ENCODE measurements around the gene USF2.

DNA sequence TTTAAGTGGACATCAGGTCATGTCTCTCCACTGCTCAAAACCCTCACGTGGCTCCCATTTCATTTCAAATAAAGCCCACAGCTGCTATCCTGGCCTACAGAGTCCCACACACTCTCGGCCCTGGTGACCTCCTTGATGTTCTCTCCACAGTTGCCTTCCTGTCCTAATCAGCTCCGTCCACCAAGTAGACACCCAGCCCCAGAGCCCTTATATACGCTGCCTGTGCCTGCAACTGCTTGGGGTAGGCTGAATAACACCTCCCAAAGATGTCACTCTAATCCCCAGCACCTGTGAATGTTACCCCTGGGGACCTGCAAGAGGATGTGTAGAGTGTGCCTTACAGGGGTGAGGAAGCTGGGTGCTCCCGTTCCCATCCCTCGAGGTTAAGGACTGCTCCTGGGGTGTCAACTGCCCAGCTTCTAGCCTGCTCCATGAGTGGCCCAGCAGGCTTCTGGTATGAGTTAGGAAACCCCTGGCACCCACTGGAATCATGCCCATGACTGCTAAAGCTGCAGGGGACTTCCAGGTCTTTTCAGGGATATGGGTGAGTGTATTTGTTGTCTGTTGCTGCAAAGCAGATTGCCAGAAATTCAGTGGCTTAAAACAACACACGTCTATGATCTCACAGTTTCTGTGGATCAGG, 46.3 kb upstream of the USF2 start:
- TF ChIP-seq, protein P1, sequence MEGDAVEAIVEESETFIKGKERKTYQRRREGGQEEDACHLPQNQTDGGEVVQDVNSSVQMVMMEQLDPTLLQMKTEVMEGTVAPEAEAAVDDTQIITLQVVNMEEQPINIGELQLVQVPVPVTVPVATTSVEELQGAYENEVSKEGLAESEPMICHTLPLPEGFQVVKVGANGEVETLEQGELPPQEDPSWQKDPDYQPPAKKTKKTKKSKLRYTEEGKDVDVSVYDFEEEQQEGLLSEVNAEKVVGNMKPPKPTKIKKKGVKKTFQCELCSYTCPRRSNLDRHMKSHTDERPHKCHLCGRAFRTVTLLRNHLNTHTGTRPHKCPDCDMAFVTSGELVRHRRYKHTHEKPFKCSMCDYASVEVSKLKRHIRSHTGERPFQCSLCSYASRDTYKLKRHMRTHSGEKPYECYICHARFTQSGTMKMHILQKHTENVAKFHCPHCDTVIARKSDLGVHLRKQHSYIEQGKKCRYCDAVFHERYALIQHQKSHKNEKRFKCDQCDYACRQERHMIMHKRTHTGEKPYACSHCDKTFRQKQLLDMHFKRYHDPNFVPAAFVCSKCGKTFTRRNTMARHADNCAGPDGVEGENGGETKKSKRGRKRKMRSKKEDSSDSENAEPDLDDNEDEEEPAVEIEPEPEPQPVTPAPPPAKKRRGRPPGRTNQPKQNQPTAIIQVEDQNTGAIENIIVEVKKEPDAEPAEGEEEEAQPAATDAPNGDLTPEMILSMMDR (IDR thresholded peaks at IDR 0.05; ENCODE audit: poor library complexity, severe bottlenecking) = no peak
- no peak for TF ChIP-seq POLR2AphosphoS5 (IDR thresholded peaks at IDR 0.05)
- TF ChIP-seq EZH2 (IDR thresholded peaks at IDR 0.05; ENCODE audit: borderline replicate concordance, insufficient read depth, low read length, poor library complexity, severe bottlenecking) = no peak
- TF ChIP-seq EP300 (conservative IDR thresholded peaks at IDR 0.05; ENCODE audit: poor library complexity, severe bottlenecking) = no peak
- no peak for TF ChIP-seq MXI1 (conservative IDR thresholded peaks at IDR 0.05; ENCODE audit: poor library complexity, severe bottlenecking)
- TF ChIP-seq, protein P2, sequence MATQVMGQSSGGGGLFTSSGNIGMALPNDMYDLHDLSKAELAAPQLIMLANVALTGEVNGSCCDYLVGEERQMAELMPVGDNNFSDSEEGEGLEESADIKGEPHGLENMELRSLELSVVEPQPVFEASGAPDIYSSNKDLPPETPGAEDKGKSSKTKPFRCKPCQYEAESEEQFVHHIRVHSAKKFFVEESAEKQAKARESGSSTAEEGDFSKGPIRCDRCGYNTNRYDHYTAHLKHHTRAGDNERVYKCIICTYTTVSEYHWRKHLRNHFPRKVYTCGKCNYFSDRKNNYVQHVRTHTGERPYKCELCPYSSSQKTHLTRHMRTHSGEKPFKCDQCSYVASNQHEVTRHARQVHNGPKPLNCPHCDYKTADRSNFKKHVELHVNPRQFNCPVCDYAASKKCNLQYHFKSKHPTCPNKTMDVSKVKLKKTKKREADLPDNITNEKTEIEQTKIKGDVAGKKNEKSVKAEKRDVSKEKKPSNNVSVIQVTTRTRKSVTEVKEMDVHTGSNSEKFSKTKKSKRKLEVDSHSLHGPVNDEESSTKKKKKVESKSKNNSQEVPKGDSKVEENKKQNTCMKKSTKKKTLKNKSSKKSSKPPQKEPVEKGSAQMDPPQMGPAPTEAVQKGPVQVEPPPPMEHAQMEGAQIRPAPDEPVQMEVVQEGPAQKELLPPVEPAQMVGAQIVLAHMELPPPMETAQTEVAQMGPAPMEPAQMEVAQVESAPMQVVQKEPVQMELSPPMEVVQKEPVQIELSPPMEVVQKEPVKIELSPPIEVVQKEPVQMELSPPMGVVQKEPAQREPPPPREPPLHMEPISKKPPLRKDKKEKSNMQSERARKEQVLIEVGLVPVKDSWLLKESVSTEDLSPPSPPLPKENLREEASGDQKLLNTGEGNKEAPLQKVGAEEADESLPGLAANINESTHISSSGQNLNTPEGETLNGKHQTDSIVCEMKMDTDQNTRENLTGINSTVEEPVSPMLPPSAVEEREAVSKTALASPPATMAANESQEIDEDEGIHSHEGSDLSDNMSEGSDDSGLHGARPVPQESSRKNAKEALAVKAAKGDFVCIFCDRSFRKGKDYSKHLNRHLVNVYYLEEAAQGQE (IDR thresholded peaks at IDR 0.05; ENCODE audit: borderline replicate concordance) = no peak
- TF ChIP-seq RAD21 (conservative IDR thresholded peaks at IDR 0.05) = no peak

All from neural cell (in vitro differentiated cells).